GDM1 (cell line): ENCODE data around the gene LIMS2.

Experiments used
- DNase-seq: peaks from one replicate; lab custom pipeline; 2025; lab: John Stamatoyannopoulos, UW

LIMS2 gene

GRCh38 chr2:127675331-127676261 lies at the start of gene LIMS2:
TSS of gene LIMS2 (minus strand) at chr2:127675530. CDS start at chr2:127675024, 506 bp downstream.
- no peak for DNase-seq

GRCh38 chr2:127722807-127723206 lies 47.5 kb upstream of the LIMS2 start:
- DNase-seq, result no peak

GRCh38 chr2:127721978-127722355 lies 46.6 kb upstream of the LIMS2 start:
- no peak for DNase-seq

DNA sequence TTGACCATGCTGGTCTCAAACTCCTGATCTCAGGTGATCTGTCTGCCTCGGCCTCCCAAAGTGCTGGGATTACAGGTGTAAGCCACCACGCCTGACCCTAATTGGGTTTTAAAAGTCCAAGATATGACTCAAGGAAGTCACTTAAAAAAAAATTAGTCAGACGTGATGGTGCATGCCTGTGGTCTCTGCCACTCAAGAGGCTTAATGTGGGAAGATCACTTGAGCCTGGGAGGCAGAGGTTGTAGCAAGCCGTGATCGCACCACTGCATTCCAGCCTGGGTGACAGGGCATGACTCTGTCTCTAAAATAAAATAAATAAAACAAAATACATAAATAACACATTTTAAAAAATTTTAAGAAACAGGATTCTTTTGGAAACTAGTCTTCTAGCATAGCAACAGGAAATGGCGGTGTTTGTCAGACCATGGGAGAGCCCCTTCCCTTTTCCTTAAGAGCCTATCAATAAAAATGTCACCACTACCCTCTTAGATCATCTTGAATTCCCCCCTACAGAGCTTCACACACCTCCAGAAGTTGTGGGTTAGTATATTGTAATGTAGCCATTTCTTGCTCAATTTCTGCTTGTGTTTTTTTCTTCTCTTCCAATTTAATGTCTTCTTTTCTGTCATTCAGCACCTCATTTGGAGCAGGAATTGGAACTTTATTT lies 46.1 kb upstream of the LIMS2 start:
- DNase-seq, result no peak

GRCh38 chr2:127719301-127720218 lies 44.2 kb upstream of the LIMS2 start:
- DNase-seq, result no peak

GRCh38 chr2:127718271-127718670 lies 42.9 kb upstream of the LIMS2 start:
- no peak for DNase-seq

- no peak for DNase-seq
These were observed 40.6 kb upstream of the LIMS2 start for GRCh38 chr2:127715778-127716449.

DNA sequence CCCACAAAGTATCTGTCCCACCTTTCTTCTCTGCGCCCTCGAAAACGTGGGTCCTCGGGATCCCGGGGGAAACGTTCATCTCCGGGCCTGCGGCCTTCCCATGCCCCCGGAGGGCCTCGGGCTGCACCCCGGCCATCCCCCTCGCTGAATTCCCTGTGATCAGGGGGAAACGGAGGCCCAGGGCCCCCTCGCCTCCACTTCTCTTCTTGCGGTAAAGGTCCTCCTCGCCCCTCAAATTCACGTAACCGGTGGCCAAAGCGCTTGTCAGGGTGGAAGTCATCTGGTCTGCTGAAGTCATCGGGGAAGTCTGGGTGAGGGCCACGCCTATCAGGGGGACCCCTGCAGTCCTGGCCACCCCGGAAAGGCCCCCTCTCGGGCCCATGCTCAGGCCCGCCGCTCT lies 38.2 kb upstream of the LIMS2 start:
- DNase-seq, result no peak

DNA sequence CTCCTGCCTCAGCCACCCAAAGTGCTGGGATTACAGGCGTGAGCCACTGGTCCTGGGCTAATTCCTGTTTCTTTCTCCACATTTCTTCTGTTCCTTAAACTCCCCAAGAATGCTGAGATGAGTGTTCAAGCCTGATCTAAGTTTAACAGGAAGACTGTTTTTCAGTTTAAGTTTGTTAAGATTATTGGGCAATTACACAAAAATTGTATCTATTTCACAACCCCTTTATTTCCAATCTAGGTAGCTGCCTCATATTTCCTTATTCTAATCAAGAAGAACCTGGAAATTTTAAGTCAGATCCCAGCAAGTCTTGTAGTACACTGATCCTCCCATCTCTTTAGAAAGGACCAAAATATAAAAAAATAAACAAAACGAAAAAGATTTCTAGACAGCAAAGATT lies 37.7 kb upstream of the LIMS2 start:
- DNase-seq, result no peak

- DNase-seq, result no peak
These were observed 34.0 kb upstream of the LIMS2 start for GRCh38 chr2:127709336-127709735.

DNA sequence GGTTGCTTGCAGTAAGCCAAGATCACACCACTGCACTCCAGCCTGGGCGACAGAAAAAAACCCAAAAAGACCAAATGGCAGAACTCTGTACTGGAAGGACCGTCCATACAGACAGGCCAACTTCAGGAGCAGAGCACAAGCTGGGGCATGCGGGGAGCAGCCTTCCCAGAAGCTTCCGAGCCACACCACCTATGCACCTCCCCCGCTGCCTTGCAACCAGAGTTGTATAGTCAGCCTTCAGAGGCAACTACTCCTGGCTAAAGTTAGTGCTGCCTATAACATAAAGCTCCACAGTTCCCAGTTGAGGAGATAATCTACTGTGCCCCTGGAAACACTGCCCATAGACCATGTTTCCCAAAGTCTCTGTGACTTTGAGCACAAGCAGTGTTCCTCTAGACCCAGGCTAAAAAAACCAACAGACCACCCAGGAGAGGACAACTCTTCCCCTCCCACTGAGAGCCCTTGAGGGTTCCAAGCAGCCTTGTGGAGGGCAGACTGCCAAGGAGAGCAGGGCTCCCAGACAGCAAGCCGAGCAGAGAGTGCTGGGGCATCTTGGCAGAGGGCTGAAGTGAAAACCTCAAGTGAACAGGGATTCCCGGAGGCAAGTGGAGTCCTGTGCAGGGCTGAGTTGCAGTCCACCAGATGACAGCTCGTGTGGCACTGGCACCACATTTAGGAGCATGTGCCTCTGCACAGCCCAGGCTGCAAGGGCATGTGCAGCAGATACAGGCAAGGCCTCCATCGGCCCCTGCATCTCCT lies 32.7 kb upstream of the LIMS2 start:
- no peak for DNase-seq

- no peak for DNase-seq
These were observed 31.1 kb upstream of the LIMS2 start for GRCh38 chr2:127706215-127706990.

- DNase-seq, result no peak
These were observed 30.2 kb upstream of the LIMS2 start for GRCh38 chr2:127705391-127706065.

GRCh38 chr2:127704641-127705390 lies 29.5 kb upstream of the LIMS2 start:
- no peak for DNase-seq

DNA sequence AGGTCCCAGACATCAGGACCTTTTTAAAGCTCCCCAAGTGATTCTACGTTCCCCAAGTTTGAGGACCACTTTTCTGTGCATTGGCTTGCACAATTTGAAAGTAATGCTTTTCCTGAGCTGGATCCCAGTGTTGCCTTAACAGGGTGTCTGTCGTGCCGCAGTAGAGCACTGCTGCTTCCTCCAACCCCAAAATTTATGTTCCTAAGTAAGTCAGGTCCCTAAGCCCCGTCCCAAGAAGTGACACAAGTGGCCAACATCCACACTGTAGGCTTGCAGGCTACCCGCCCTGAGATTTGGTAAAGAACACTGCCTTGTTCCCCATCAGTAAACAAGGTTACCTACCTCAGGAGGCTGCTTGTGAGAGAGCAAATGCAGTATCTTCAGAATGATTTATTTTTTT lies 28.0 kb upstream of the LIMS2 start:
- no peak for DNase-seq

GRCh38 chr2:127702395-127703009 lies 27.2 kb upstream of the LIMS2 start:
- no peak for DNase-seq

GRCh38 chr2:127701651-127702394 lies 26.5 kb upstream of the LIMS2 start:
- DNase-seq, result peak; percentile 80
